ENCODE measurements around the gene SQSTM1.
"Not testable (repeated sequence)": the region's sequence is repeated elsewhere in the genome, so short reads cannot be mapped to it uniquely, and the experiment has no call there.

SQSTM1 gene

GRCh38 chr5:179820483-179821297 lies at the start of gene SQSTM1:
TSS of gene SQSTM1 (plus strand) at chr5:179820905. CDS start at chr5:179820937, 32 bp downstream.
- peak in 54 of 56 donors; percentile 56 to 93 (median 83) for DNase-seq

GRCh38 chr5:179771311-179771895 lies 49.3 kb upstream of the SQSTM1 start:
- no peak for DNase-seq

GRCh38 chr5:179772351-179772750 lies 48.4 kb upstream of the SQSTM1 start:
- no peak for DNase-seq

- no peak for DNase-seq
Measured at GRCh38 chr5:179773686-179774040, 47.0 kb upstream of the SQSTM1 start.

- DNase-seq: no peak
Measured at GRCh38 chr5:179774442-179774841, 46.3 kb upstream of the SQSTM1 start.

GRCh38 chr5:179776411-179776938 lies 44.2 kb upstream of the SQSTM1 start:
- no peak for DNase-seq

- no peak for DNase-seq
Measured at GRCh38 chr5:179777456-179777855, 43.2 kb upstream of the SQSTM1 start.

GRCh38 chr5:179777909-179778308 lies 42.8 kb upstream of the SQSTM1 start:
- DNase-seq: no peak

GRCh38 chr5:179778591-179778990 lies 42.1 kb upstream of the SQSTM1 start:
- no peak for DNase-seq

GRCh38 chr5:179779826-179780225 lies 40.9 kb upstream of the SQSTM1 start:
- DNase-seq: no peak

- no peak for DNase-seq
Measured at GRCh38 chr5:179780362-179780761, 40.3 kb upstream of the SQSTM1 start.

- no peak for DNase-seq
Measured at GRCh38 chr5:179781846-179782245, 38.9 kb upstream of the SQSTM1 start.

- no peak for DNase-seq
Measured at GRCh38 chr5:179783128-179783527, 37.6 kb upstream of the SQSTM1 start.

- no peak for DNase-seq
Measured at GRCh38 chr5:179786861-179787260, 33.8 kb upstream of the SQSTM1 start.

- no peak for DNase-seq
Measured at GRCh38 chr5:179788193-179788854, 32.4 kb upstream of the SQSTM1 start.

GRCh38 chr5:179789278-179789677 lies 31.4 kb upstream of the SQSTM1 start:
- DNase-seq: not testable (repeated sequence)

GRCh38 chr5:179791881-179792611 lies 28.7 kb upstream of the SQSTM1 start:
- peak in 1 of 56 donors; percentile 49 for DNase-seq

- DNase-seq: peak in 3 of 56 donors; percentile 23 to 37 (median 29)
Measured at GRCh38 chr5:179792612-179793467, 27.9 kb upstream of the SQSTM1 start.

GRCh38 chr5:179793468-179794139 lies 27.1 kb upstream of the SQSTM1 start, which contains the start of gene LTC4S:
TSS of gene LTC4S (plus strand) at chr5:179793986. CDS start at chr5:179794081, 95 bp downstream.
- peak in 31 of 56 donors; percentile 14 to 70 (median 37) for DNase-seq

- DNase-seq: no peak
Measured at GRCh38 chr5:179794171-179794570, 26.5 kb upstream of the SQSTM1 start.

All from nucleus accumbens (tissue), 56 donors.